Stomach (tissue), 4 donors: ENCODE data around the gene OOSP4B.

Experiments used
- CTCF ChIP-seq, 7 experiments: fragments of 450-650 bp in 4 of 7; fragments of 200-600 bp in 3 of 7; sonication (generic) in 3 of 7; IDR thresholded peaks; one replicate each; pipeline ENCODE4 v1.5.1; 2016 to 2019; ENCODE audit warnings: antibody characterized with exemption in 7 of 7, control low read depth in 2 of 7, mild to moderate bottlenecking in 1 of 7
- POLR2A ChIP-seq, 4 donors: fragments of 450-650 bp; IDR thresholded peaks; one replicate each; pipeline ENCODE4 v1.6.1; 2016; ENCODE audit warnings: antibody characterized with exemption in 4 of 4, control low read depth in 2 of 4, mild to moderate bottlenecking in 1 of 4, moderate library complexity in 1 of 4
- POLR2AphosphoS5 ChIP-seq, 3 donors: sonication (generic); formaldehyde crosslinking; IDR thresholded peaks; one replicate each; pipeline ENCODE4 v1.6.1; 2016; ENCODE audit warnings: antibody characterized with exemption in 3 of 3

- TF ChIP-seq CTCF (IDR thresholded peaks at IDR 0.05) (no peak), POLR2A (IDR thresholded peaks at IDR 0.05) (no peak), POLR2AphosphoS5 (IDR thresholded peaks at IDR 0.05) (no peak)
These were observed 23.1 kb downstream of the OOSP4B start, which contains the start of gene OOSP2 for GRCh38 chr11:60040109-60040508.
